Measurements from ENCODE around the gene LTBP3.
"Not testable (repeated sequence)": the region's sequence is repeated elsewhere in the genome, so short reads cannot be mapped to it uniquely, and the experiment has no call there.

LTBP3 gene

GRCh38 chr11:65535102-65535501 is 23.1 kb downstream of the LTBP3 start:
- FAIRE-seq: no peak

- no peak for FAIRE-seq
Observed at GRCh38 chr11:65532388-65533064, 25.6 kb downstream of the LTBP3 start.

- FAIRE-seq: no peak
Observed at GRCh38 chr11:65530157-65530496, 28.0 kb downstream of the LTBP3 start.

GRCh38 chr11:65529475-65530156 is 28.5 kb downstream of the LTBP3 start:
- no peak for FAIRE-seq

GRCh38 chr11:65528819-65529350 is 29.3 kb downstream of the LTBP3 start:
- FAIRE-seq: no peak

GRCh38 chr11:65526744-65527143 is 31.4 kb downstream of the LTBP3 start:
- no peak for FAIRE-seq

- FAIRE-seq: no peak
Observed at GRCh38 chr11:65525546-65526480, 32.3 kb downstream of the LTBP3 start.

- FAIRE-seq: no peak
Observed at GRCh38 chr11:65524741-65525545, 33.2 kb downstream of the LTBP3 start, which contains the start of gene SCYL1. Gene SCYL1 (plus strand): TSS chr11:65525083. CDS start chr11:65525154, 71 bp downstream.

- no peak for FAIRE-seq
Observed at GRCh38 chr11:65524014-65524740, 34.0 kb downstream of the LTBP3 start.

- FAIRE-seq: not testable (repeated sequence)
Observed at GRCh38 chr11:65523631-65523968, 34.6 kb downstream of the LTBP3 start.

- FAIRE-seq: not testable (repeated sequence)
Observed at GRCh38 chr11:65522718-65523630, 35.2 kb downstream of the LTBP3 start.

GRCh38 chr11:65521777-65522521 is 36.2 kb downstream of the LTBP3 start:
- FAIRE-seq: not testable (repeated sequence)

GRCh38 chr11:65518941-65519549 is 39.1 kb downstream of the LTBP3 start:
- not testable (repeated sequence) for FAIRE-seq

- no peak for FAIRE-seq
Observed at GRCh38 chr11:65516135-65516968, 41.8 kb downstream of the LTBP3 start.

GRCh38 chr11:65512311-65512710 is 45.8 kb downstream of the LTBP3 start:
- not testable (repeated sequence) for FAIRE-seq

- peak; percentile 97 for FAIRE-seq
Observed at GRCh38 chr11:65506772-65507505, 51.2 kb downstream of the LTBP3 start.

- peak; percentile 41 for FAIRE-seq
Observed at GRCh38 chr11:65506290-65506771, 51.8 kb downstream of the LTBP3 start.
